ENCODE data around the gene SND1.
A peak's percentile ranks its signal among the peaks of the same experiment; 100 is the strongest.

SND1 gene

DNA sequence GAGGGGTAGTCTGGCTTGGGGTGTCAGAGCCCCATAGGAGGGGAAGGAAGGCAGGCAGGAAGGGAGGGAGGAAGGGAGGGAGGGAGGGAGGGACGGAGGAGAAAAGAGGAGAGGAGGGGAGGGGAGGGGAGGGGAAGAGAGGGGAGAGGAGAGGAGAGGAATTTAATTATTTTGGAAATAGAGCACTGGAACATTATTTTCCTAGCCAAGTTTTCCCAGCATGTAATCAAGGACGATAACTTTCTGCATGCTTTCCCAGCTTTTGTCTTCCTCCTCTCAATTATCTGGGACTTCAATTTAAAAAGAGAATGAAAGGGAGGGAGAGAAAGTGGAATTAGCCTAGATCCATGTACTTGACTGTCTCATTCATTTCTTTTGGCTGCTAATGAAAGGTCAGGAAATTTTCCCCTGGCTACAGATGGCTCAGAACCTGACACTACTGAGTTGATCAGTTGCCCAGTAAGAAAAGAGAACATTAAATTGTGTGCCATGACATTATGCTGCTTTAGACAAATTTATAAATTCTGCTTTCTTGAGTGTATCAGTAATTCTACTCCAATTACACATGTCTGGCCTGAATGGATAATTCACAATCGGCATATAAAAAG, 230.4 kb downstream of the SND1 start:
- Histone ChIP-seq H3K4me2 (ENCODE audit: low read length) (no peak overlapping the region), H3K9me2 (ENCODE audit: low read depth, low read length) (no peaks in the 10 kb centered on the region), H3K79me2 (ENCODE audit: insufficient read depth, low read length) (no peaks in the 10 kb centered on the region), H3K27ac (ENCODE audit: low read depth, low read length, poor library complexity, severe bottlenecking) (peak overlapping the region; percentile 66), H3K9ac (ENCODE audit: low read length) (no peak overlapping the region), H3K27me3 (ENCODE audit: insufficient read depth, low read length) (no peaks in the 10 kb centered on the region), H3K4me1 (ENCODE audit: insufficient read depth, low read length, severe bottlenecking) (peaks cover 28% of the 10 kb centered on the region), H3F3A (ENCODE audit: insufficient read depth, low read length) (no peaks in the 10 kb centered on the region), H3K4me3 (ENCODE audit: low read depth, low read length, poor library complexity, severe bottlenecking) (no peak overlapping the region), H3K9me3 (ENCODE audit: low read length) (no peaks in the 10 kb centered on the region), H3K36me3 (ENCODE audit: insufficient read depth, low read length) (peaks cover 8% of the 10 kb centered on the region; the same call in 1 of the 2 replicates), H2AFZ (ENCODE audit: low read length) (no peak overlapping the region), H4K20me1 (ENCODE audit: insufficient read depth, low read length) (no peaks in the 10 kb centered on the region)
- TF ChIP-seq EZH2 (IDR thresholded peaks at IDR 0.05; ENCODE audit: borderline replicate concordance, low read length): no peak
- TF ChIP-seq, protein P1, sequence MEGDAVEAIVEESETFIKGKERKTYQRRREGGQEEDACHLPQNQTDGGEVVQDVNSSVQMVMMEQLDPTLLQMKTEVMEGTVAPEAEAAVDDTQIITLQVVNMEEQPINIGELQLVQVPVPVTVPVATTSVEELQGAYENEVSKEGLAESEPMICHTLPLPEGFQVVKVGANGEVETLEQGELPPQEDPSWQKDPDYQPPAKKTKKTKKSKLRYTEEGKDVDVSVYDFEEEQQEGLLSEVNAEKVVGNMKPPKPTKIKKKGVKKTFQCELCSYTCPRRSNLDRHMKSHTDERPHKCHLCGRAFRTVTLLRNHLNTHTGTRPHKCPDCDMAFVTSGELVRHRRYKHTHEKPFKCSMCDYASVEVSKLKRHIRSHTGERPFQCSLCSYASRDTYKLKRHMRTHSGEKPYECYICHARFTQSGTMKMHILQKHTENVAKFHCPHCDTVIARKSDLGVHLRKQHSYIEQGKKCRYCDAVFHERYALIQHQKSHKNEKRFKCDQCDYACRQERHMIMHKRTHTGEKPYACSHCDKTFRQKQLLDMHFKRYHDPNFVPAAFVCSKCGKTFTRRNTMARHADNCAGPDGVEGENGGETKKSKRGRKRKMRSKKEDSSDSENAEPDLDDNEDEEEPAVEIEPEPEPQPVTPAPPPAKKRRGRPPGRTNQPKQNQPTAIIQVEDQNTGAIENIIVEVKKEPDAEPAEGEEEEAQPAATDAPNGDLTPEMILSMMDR (IDR thresholded peaks at IDR 0.05; ENCODE audit: low read length): no peak

DNA sequence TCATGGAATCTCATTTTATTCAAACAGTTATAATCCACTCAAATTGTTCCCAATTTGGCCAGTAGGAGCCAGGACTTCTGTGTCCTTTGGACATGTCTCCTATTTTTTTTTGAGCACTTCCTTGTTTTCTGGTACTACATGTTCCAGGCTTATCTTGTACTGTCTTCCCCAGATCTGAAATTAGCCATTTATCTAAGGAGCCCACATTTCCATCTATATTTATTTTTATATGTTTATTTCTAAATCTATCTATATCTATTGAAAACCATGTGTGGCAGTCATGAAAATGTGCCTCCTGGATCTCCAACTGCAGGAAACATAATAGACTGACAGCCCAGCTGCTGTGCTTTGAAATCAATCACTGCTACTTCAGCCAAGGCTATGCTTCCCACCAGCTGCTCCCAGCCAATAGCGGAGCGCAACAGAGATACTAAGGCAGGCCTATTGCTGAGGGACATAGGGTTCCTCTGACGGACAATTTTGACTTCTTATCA, 232.1 kb downstream of the SND1 start:
- Histone ChIP-seq H3K9me3 (ENCODE audit: low read length) (no peaks in the 10 kb centered on the region), H3K4me2 (ENCODE audit: low read length) (no peak overlapping the region), H3K9ac (ENCODE audit: low read length) (no peak overlapping the region), H3K79me2 (ENCODE audit: insufficient read depth, low read length) (no peaks in the 10 kb centered on the region), H3K9me2 (ENCODE audit: low read depth, low read length) (no peaks in the 10 kb centered on the region), H3K4me3 (ENCODE audit: low read depth, low read length, poor library complexity, severe bottlenecking) (no peak overlapping the region), H3K36me3 (ENCODE audit: insufficient read depth, low read length) (peaks cover 25% of the 10 kb centered on the region), H3K4me1 (ENCODE audit: insufficient read depth, low read length, severe bottlenecking) (peaks cover 28% of the 10 kb centered on the region), H3K27me3 (ENCODE audit: insufficient read depth, low read length) (no peaks in the 10 kb centered on the region), H3K27ac (ENCODE audit: low read depth, low read length, poor library complexity, severe bottlenecking) (no peak overlapping the region), H2AFZ (ENCODE audit: low read length) (no peak overlapping the region), H3F3A (ENCODE audit: insufficient read depth, low read length) (no peaks in the 10 kb centered on the region), H4K20me1 (ENCODE audit: insufficient read depth, low read length) (no peaks in the 10 kb centered on the region)
- TF ChIP-seq EZH2 (IDR thresholded peaks at IDR 0.05; ENCODE audit: borderline replicate concordance, low read length): no peak
- TF ChIP-seq, protein P1 (IDR thresholded peaks at IDR 0.05; ENCODE audit: low read length): no peak

DNA sequence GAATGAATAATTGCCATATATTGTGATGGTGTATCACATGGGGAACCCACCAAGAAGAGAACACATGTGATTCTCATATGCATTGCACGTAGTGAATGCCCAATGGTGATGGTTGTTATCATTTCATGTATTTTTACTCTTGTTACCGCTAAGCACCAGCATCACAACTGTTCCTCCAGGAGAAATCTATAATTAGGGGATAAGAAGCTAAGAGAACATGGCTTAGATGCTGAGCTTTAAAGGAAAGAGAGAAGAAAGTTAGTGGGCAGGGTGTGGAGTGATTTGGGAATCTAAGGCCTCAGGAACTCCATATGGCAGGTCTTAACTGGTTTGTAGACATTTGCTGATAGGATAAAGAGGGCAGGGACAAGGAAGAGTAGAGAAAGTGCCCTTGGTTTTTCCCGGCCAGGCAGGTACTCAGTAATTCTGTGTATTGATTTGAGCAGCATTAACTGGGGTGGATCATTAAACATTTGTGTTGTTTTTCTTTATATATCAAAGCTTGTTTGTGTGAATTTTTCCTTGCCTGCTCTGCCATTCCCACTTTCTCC, 233.3 kb downstream of the SND1 start:
- Histone ChIP-seq H3K4me1 (ENCODE audit: insufficient read depth, low read length, severe bottlenecking) (peaks cover 28% of the 10 kb centered on the region), H3K36me3 (ENCODE audit: insufficient read depth, low read length) (peaks cover 37% of the 10 kb centered on the region), H3K4me2 (ENCODE audit: low read length) (no peak overlapping the region), H3K9ac (ENCODE audit: low read length) (no peak overlapping the region), H3K4me3 (ENCODE audit: low read depth, low read length, poor library complexity, severe bottlenecking) (no peak overlapping the region), H3K9me3 (ENCODE audit: low read length) (no peaks in the 10 kb centered on the region), H4K20me1 (ENCODE audit: insufficient read depth, low read length) (no peaks in the 10 kb centered on the region), H2AFZ (ENCODE audit: low read length) (no peak overlapping the region), H3K27me3 (ENCODE audit: insufficient read depth, low read length) (no peaks in the 10 kb centered on the region), H3K9me2 (ENCODE audit: low read depth, low read length) (no peaks in the 10 kb centered on the region), H3F3A (ENCODE audit: insufficient read depth, low read length) (no peaks in the 10 kb centered on the region), H3K27ac (ENCODE audit: low read depth, low read length, poor library complexity, severe bottlenecking) (no peak overlapping the region), H3K79me2 (ENCODE audit: insufficient read depth, low read length) (no peaks in the 10 kb centered on the region)
- TF ChIP-seq EZH2 (IDR thresholded peaks at IDR 0.05; ENCODE audit: borderline replicate concordance, low read length): no peak
- TF ChIP-seq, protein P1 (IDR thresholded peaks at IDR 0.05; ENCODE audit: low read length): no peak

Measured in OCI-LY1 (cell line).